GM12801 (cell line): ENCODE results near the gene SH3BP2.

ENCODE experiments used
- CTCF ChIP-seq: IDR thresholded peaks from one replicate; pipeline ENCODE4 v1.5.1; 2011; ENCODE audit warnings: control low read depth; ENCODE audit not compliant: insufficient read length; ENCODE audit errors: extremely low read depth

Gene SH3BP2

GRCh38 chr4:2850966-2851798 is 58.3 kb downstream of the SH3BP2 start:
- TF ChIP-seq CTCF: no peak

DNA sequence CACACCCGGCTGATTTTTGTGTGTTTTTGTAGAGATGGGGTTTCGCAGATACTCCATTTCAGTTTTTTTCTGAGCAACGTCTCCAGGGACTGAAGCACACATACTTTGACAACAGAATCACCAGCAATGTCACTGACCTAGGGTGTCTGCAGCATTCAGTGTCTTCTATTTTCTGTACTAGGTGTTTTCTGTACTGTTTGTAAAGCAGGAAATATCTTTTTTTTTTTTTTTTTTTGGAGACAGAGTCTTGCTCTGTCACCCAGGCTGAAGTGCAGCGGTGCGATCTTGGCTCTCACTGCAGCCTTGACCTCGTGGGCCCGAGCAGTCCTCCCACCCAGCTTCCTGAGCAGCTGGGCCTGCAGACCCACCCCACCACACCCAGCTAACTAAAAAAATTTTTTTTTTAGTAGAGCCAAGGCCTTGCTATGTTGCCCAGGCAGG is 59.6 kb downstream of the SH3BP2 start:
- TF ChIP-seq CTCF: no peak

- no peak for TF ChIP-seq CTCF
Observed at GRCh38 chr4:2855584-2855983, 62.7 kb downstream of the SH3BP2 start.

DNA sequence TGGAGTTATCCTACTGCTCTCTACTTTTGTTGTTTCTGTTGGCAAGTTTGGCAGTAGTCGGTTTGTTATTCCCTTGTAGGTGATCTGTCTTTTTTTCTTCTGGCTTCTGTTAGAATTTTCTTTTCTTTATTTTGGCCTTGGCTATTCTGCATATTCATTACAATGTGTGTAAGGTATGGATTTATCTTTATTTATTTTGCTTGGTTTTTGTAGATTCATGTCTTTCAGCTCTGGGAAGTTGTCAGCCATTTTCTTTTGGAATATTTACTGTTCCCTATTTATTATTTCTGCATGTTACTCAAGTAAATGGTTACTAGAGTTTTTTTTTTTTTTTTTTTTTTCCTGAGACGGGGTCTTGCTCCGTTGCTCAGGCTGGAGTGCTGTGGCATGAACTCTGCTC is 63.4 kb downstream of the SH3BP2 start:
- TF ChIP-seq CTCF: no peak

DNA sequence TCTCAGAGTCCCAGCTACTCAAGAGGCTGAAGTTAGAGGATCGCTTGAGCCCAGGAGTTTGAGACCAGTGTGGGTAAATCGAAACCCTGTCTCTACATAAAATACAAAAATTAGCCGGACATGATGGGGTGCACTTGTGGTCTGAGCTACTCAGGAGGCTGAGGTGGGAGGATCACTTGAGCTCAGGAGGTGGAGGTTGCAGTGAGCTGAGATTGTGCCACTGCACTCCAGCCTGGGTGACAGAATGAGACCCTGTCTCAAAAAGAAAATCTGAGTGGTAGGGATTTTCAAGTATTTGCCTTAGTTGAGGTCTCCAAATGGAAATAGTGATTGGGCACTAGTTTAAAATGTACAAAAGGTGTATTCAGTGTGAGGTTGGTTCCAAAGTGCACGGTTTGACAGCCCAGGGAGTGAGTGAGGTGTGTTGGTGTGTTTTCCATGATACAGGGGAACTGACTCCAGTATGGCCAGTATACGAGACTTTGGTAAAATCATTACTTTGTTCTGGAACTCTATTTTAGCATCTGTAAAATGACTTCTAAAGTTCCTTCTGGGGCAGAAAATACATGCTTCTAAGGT is 64.6 kb downstream of the SH3BP2 start:
- TF ChIP-seq CTCF: no peak

DNA sequence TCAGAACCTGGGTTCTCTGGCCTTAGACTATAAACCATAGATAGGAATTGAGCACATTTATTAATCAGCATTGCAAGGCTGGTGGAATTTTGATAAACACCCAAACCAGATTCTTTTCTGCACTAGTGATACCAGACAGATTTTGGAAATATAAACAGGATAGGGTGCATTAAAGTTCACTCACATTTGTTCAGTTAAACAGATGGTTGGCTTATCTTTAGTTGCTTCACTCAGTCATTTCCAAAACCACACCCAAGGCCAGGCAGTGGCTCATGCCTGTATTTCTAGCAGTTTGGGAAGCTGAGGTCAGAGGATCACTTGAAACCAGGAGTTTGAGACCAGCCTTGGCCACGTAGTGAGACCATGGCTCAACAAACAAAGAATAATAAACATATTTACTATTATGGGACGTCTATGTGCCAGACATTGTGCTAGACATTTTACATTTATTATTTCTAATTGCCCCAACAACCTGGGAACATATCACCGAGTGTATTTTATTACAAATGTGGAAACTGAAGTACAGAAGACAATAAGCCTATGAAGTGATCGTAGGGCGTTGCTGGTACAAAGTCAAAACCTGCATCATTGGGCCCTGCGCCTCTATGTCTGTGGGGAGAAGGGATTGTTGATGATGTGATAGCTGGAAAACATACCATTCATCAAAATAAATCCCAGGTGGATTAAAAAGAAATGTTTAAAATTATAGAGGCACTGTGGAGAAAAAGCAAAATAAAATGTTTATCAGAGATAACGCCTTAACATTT is 65.7 kb downstream of the SH3BP2 start:
- no peak for TF ChIP-seq CTCF

DNA sequence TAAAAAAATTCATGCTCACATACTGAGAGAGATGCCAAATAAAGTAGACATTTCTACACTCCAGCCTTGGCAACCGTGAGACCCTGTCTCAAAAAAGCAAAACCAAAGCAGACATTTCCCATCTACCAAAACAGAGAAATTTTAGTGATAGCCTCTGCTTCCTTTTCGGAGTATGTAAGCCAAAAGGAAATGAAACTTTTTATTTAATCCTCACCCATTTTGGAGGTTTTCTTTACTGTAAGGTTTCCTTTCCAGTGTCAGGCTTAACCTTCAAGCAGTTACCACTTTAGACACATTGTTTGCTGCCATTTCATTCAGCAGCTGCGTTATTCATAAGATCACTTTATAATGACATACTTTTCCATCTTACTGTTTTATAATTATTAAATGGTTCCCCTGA is 66.6 kb downstream of the SH3BP2 start:
- no peak for TF ChIP-seq CTCF
